ENCODE data around the gene NCBP1.

DNA sequence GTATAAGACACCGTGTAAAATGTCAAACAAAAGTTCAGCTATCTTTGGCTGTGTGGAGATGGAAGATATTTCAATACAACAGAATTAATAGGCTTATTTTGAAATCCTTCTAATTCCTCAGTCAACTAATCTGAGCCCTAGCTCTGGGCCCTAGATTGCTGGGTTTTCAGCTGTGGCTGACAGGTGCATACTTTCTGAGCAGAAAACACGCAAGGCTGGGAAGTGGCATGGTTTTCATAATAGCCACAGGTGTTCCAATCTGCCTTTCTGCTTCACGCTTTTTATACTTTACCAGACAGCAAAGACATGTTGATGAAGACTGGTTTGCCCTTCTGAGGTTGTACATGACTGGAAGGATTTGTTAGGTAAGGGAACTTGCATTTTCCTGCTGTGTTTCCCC lies 84.2 kb downstream of the NCBP1 start:
- no peak for TF ChIP-seq POLR2A (IDR thresholded peaks at IDR 0.05)
- no peak for TF ChIP-seq EP300 (IDR thresholded peaks at IDR 0.05)

Measured in sigmoid colon (tissue), 4 donors.